HG03135 (cell line): ENCODE data around the gene FAR2.
"Not testable (repeated sequence)": the region's sequence is repeated elsewhere in the genome, so short reads cannot be mapped to it uniquely, and the experiment has no call there.

ENCODE experiments used
- ATAC-seq: cut with Tn5 transposase; IDR thresholded peaks from one replicate; pipeline ENCODE4 v1.9.1; 2021; ENCODE audit warnings: mild to moderate bottlenecking, moderate library complexity; ENCODE audit not compliant: unreplicated experiment

The FAR2 gene

GRCh38 chr12:29152223-29152868 is 3.3 kb downstream of the FAR2 start:
- peak; percentile 84 for ATAC-seq

GRCh38 chr12:29152981-29153630 is 4.0 kb downstream of the FAR2 start:
- no peak for ATAC-seq

- ATAC-seq: peak; percentile 40
Measured at GRCh38 chr12:29155079-29155478, 6.0 kb downstream of the FAR2 start.

DNA sequence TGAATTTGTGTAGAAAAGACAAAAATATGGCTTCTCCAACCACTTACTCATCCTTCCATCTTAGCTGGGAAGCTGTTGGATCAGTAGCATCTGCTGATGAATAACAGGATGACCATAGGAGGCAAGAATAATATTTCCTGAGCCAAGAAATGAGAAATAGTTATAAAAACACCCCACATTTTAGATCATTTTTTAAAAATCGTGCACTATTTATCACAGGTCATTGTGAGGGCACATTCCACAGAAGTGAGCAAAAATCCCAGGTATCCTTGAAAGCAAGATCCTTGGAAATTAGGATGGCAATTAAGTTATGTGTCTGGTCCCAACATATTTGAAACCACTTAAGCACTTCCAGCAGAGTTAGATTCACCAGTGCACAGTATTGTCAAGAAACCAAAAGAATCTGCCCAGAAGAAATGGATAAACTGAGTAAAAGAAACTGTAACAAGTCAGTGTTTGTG is 8.4 kb downstream of the FAR2 start:
- ATAC-seq: no peak

GRCh38 chr12:29158115-29158763 is 9.2 kb downstream of the FAR2 start:
- no peak for ATAC-seq

- ATAC-seq: no peak
Measured at GRCh38 chr12:29159661-29160060, 10.6 kb downstream of the FAR2 start.

DNA sequence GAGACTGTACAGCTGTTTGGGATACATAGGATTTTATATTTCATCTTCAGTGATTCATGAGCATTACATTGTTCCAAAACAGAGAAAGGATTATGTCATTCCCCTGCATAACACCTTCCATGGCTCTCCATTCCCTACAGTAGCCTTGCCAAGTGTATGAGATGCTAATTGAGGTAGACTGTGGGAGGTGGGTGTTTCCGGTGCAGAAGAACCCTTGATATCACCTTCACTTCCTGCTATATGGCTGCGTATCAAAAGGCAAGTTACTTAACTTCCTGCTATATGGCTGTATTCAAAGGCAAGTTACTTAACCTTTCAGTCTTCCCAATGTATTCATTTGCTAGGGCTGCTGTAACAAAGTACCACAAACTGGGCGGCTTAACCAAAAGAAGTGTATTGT is 11.2 kb downstream of the FAR2 start:
- no peak for ATAC-seq

- ATAC-seq: no peak
Measured at GRCh38 chr12:29163146-29163545, 14.1 kb downstream of the FAR2 start.

DNA sequence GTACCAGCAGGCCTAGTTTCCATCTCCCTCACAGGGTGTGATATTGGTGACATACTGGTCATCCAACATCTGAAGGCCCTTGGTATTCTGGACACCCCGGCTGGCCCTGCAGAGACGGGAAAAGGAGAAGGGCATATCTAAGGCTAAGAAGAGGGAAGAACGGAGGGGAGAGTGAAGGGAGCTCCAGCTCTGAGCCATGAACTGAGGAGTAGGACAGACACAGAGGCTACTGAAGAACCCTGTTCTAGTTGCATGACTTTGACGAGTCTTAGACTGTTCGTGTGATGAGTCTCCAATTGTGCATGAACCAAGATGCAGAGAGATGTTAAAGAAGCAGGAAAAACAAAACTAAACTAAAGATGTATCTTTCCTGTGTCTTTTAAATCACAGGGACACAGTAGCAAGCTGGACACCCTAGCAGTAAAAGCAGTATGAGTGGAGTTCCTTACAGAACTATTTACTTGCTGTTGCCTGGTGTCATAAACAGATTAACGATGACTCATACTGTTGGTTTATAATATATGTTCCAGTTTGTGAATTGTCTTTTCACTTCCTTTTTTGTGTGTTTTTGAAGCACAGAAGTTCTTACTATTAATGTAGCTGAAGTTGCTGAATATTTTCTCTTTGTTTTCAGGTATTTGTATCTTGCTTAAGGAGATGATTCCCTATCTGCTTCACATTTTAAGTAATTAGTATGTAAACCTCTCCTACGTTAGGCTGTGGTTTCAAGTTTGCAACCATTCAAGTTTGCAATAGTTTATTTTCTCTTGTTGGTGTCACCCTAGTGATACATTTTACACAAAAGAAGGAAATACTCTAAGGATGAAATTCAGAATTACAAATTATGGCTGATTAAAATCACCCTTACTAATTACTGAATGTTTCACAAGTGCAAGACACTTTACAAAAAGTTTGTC is 15.7 kb downstream of the FAR2 start:
- peak; percentile 100 for ATAC-seq

DNA sequence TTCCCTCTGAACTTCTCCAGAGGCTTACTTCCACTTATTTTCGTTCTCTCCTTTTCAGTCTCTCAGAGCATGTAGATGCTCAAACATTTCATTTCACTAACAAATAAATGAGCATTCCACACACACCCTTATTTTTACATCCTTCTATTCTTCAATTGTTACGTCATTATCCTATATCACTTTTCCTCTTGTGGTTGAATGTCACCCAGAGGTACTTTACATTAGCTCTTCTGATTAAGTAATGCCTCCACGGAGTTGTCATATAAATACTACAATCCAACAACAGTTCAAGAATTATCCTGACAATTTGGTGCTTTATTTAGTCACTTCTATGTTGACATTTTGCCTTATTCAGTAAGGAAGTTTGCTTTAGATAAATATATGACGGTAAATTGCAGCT is 18.4 kb downstream of the FAR2 start:
- ATAC-seq: no peak

DNA sequence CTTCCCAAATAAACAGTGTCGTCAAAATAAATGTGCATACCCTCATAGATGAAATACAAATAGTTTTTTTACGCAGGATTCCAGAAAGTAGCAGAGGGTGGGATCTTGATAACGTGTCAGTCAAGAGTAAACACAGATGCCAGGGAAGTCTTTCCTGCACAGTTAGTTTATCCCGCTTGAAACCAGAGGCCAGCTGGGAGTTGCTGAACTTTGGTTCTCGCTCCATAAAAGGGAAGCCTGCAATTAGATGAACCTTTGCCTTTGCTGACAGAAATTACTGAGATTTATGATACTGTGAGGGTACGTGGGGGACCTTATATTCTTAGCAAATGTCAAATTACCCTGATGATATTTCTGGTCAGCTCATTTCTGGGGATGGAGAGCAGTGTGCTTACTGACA is 18.9 kb downstream of the FAR2 start:
- ATAC-seq: no peak

DNA sequence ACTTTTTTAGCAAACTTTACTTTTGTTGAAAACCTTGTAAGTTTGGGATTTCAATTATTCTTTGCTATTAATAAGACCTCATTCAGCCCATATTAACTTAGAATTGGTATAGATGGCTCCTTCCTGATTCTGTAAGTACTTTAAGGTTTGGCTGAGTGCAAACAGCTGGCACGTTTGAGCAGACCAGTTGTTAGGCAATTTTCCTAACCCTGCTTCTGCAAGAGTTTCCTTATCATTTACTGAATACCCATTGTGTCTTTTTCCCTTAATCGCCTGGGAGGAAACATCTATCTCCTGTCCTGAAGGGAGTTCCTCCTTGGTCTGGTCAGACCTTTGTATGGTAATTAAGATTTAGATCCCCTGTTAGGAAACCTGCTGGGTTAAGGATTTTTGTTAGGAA is 20.9 kb downstream of the FAR2 start:
- not testable (repeated sequence) for ATAC-seq

- ATAC-seq: not testable (repeated sequence)
Measured at GRCh38 chr12:29170478-29171084, 21.5 kb downstream of the FAR2 start.

GRCh38 chr12:29171421-29172258 is 22.6 kb downstream of the FAR2 start:
- ATAC-seq: no peak

DNA sequence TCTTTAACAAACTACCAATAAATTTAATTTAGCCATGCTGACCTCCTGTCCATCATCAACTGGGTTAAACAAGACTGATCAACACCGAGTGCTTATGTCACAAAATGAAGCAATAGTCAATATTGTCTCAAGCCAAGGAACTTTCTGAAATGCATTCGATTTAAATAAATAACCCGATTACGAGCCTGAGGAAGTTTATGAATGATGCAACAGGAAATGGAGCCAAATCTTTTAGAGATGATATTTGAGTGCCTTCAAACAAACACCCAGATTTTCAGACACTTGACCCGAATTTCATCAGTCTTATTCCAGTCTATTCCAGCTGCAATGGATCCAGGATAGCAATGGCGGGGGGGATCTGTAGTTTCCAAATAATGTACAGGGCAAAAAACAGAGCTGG is 27.9 kb downstream of the FAR2 start:
- ATAC-seq: no peak

GRCh38 chr12:29182247-29182646 is 33.2 kb downstream of the FAR2 start:
- not testable (repeated sequence) for ATAC-seq

- no peak for ATAC-seq
Measured at GRCh38 chr12:29187756-29188155, 38.7 kb downstream of the FAR2 start.

DNA sequence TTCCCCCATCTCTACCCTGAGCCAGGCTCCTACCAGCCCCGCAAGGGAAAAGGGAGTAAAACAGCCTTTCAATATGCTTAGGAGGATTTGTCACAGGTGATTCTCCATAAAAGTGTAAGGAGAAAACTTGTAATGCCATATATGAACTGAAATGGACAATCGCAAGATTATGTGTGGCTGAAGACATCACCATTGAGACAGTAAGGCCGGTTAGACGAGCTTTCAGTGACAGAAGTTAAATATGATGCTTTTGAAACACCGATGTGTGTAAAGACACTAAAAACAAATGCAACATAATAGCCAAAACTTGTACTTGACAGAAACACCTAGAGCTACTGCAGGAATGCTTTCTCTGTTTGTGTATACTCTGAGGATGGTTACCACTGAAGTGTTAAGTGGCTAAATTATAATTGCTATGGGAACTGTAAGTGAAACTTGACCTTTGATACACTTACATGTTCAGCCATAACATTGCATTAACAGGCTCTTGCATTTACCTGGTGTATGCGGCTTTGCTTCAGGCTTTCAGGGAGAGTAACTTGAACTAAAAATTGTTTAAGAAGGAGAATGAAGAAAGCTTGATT is 42.3 kb downstream of the FAR2 start:
- ATAC-seq: no peak

DNA sequence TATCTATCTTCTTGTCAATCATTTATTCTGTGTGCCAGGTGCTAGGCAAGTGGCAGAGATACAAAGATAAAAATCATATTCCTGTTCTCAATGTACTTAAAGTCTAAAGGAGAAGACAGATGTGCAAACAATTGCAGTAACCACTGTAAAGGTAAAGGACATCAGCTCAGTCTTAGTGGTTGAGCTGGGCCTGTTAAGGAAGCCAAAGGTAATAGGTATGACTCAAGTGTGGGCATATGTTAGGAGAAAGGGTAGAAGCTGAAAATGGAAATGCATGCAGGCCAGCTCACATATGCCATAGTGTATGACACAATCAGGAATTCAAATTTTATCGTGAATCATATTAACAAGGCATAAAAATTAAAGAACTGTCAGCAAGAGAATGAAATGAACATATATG is 49.8 kb downstream of the FAR2 start:
- no peak for ATAC-seq
